HCEC 1CT (cell line): ENCODE results near the gene C5orf22.
"Not testable (repeated sequence)": the region's sequence is repeated elsewhere in the genome, so short reads cannot be mapped to it uniquely, and the experiment has no call there.

ENCODE experiments used
- DNase-seq: peaks from one replicate; pipeline ENCODE4 v3.0.0-alpha.2; 2017

C5orf22 gene

GRCh38 chr5:31531888-31532547 lies at the start of gene C5orf22, which contains the start of gene DROSHA:
Gene C5orf22, plus strand, starts transcription at chr5:31532301. Its CDS starts 92 bp downstream, at chr5:31532393.
Gene DROSHA, minus strand, starts transcription at chr5:31532093. Its CDS starts 3,034 bp downstream, at chr5:31529059.
- DNase-seq, result peak; percentile 95

- DNase-seq, result no peak
These were observed 46.5 kb upstream of the C5orf22 start for GRCh38 chr5:31485376-31486207.

- no peak for DNase-seq
These were observed 45.7 kb upstream of the C5orf22 start for GRCh38 chr5:31486441-31486840.

GRCh38 chr5:31487506-31487905 lies 44.6 kb upstream of the C5orf22 start:
- DNase-seq, result no peak

- peak; percentile 55 for DNase-seq
These were observed 39.2 kb upstream of the C5orf22 start for GRCh38 chr5:31492869-31493268.

GRCh38 chr5:31495336-31495735 lies 36.8 kb upstream of the C5orf22 start:
- DNase-seq, result no peak

GRCh38 chr5:31496301-31496700 lies 35.8 kb upstream of the C5orf22 start:
- DNase-seq, result no peak

GRCh38 chr5:31496891-31497290 lies 35.2 kb upstream of the C5orf22 start:
- DNase-seq, result no peak

- no peak for DNase-seq
These were observed 31.8 kb upstream of the C5orf22 start for GRCh38 chr5:31500256-31500655.

- DNase-seq, result no peak
These were observed 29.6 kb upstream of the C5orf22 start for GRCh38 chr5:31502506-31502905.

GRCh38 chr5:31504529-31504928 lies 27.6 kb upstream of the C5orf22 start:
- no peak for DNase-seq

- no peak for DNase-seq
These were observed 20.8 kb upstream of the C5orf22 start for GRCh38 chr5:31511305-31511704.

GRCh38 chr5:31516802-31517201 lies 15.3 kb upstream of the C5orf22 start:
- DNase-seq, result no peak

- DNase-seq, result no peak
These were observed 9.1 kb upstream of the C5orf22 start for GRCh38 chr5:31523041-31523440.

GRCh38 chr5:31530541-31531265 lies 1.4 kb upstream of the C5orf22 start:
- DNase-seq, result peak; percentile 22

GRCh38 chr5:31531543-31531887 lies 586 bp upstream of the C5orf22 start:
- peak; percentile 21 for DNase-seq

- no peak for DNase-seq
These were observed 2.5 kb downstream of the C5orf22 start for GRCh38 chr5:31534527-31535046.

GRCh38 chr5:31536873-31537272 lies 4.8 kb downstream of the C5orf22 start:
- DNase-seq, result no peak

GRCh38 chr5:31537349-31537748 lies 5.2 kb downstream of the C5orf22 start:
- no peak for DNase-seq

GRCh38 chr5:31537851-31538250 lies 5.8 kb downstream of the C5orf22 start:
- DNase-seq, result peak; percentile 20

- DNase-seq, result not testable (repeated sequence)
These were observed 17.0 kb downstream of the C5orf22 start for GRCh38 chr5:31549114-31549513.

- no peak for DNase-seq
These were observed 19.8 kb downstream of the C5orf22 start for GRCh38 chr5:31551878-31552277.

- DNase-seq, result peak; percentile 41
These were observed 21.8 kb downstream of the C5orf22 start for GRCh38 chr5:31553863-31554262.
